Measurements from ENCODE around the gene CCNB1IP1. TPM values are rescaled to one million over a fixed set of nuclear protein-coding genes. Genes with fewer than 3 reads are reported as not detected.

CCNB1IP1 gene
- total RNA-seq, 3 donors from 2014 or later = 65.8 to 78.3 (median 65.9) TPM

GRCh38 chr14:20334017-20334416 is 938 bp upstream of the CCNB1IP1 start:
- no peak overlapping the region for H3K4me3 ChIP-seq
- intact Hi-C loops (cut with DNase I; ENCODE audit: low total_unique reads) = loop anchor here (10.0 kb wide), 1 partner anchor 1121 kb away; the partner anchor contains the start of gene CHD8
- no peaks in the 10 kb centered on the region for H3K4me1 ChIP-seq
- no peaks in the 10 kb centered on the region for H3K27me3 ChIP-seq
- TF ChIP-seq CTCF (IDR thresholded peaks at IDR 0.05) (no peak), POLR2AphosphoS5 (IDR thresholded peaks at IDR 0.05) (no peak), POLR2A (IDR thresholded peaks at IDR 0.05) (no peak)
- no peaks in the 10 kb centered on the region for H3K9me3 ChIP-seq
- H3K27ac ChIP-seq = no peak overlapping the region
- H3K36me3 ChIP-seq = no peaks in the 10 kb centered on the region
- no peak for DNase-seq (ENCODE audit: low spot score in 2 of 2)

- H3K4me1 ChIP-seq = no peaks in the 10 kb centered on the region
- H3K9me3 ChIP-seq = no peaks in the 10 kb centered on the region
- TF ChIP-seq CTCF (IDR thresholded peaks at IDR 0.05) (no peak), POLR2A (IDR thresholded peaks at IDR 0.05) (no peak), POLR2AphosphoS5 (IDR thresholded peaks at IDR 0.05) (no peak)
- H3K27me3 ChIP-seq = no peaks in the 10 kb centered on the region
- intact Hi-C loops (cut with DNase I; ENCODE audit: low total_unique reads) = loop anchor here (10.0 kb wide), 1 partner anchor 1121 kb away; the partner anchor contains the start of gene CHD8
- peak overlapping the region; percentile 47 to 70 (median 63) for H3K4me3 ChIP-seq
- peak overlapping the region; percentile 83 to 91 for H3K27ac ChIP-seq
- no peak for DNase-seq (ENCODE audit: low spot score in 2 of 2)
- H3K36me3 ChIP-seq = peaks cover 2% of the 10 kb centered on the region
Measured at GRCh38 chr14:20333494-20333841, 389 bp upstream of the CCNB1IP1 start.

GRCh38 chr14:20332431-20332787 is 670 bp downstream of the CCNB1IP1 start:
- Histone ChIP-seq H3K27me3 (no peaks in the 10 kb centered on the region), H3K9me3 (no peaks in the 10 kb centered on the region), H3K27ac (peak overlapping the region; percentile 83 to 91), H3K4me1 (no peaks in the 10 kb centered on the region), H3K36me3 (peaks cover 5% of the 10 kb centered on the region), H3K4me3 (peak overlapping the region; percentile 47 to 70 (median 63))
- intact Hi-C loops (cut with DNase I; ENCODE audit: low total_unique reads) = loop anchor here (10.0 kb wide), 1 partner anchor 1122 kb away; the partner anchor contains the start of gene CHD8
- no peak for DNase-seq (ENCODE audit: low spot score in 2 of 2)
- TF ChIP-seq POLR2A (IDR thresholded peaks at IDR 0.05) (no peak), POLR2AphosphoS5 (IDR thresholded peaks at IDR 0.05) (no peak), CTCF (IDR thresholded peaks at IDR 0.05) (no peak)

- H3K9me3 ChIP-seq = no peaks in the 10 kb centered on the region
- peaks cover 5% of the 10 kb centered on the region for H3K36me3 ChIP-seq
- H3K27ac ChIP-seq = no peak overlapping the region
- H3K4me3 ChIP-seq = no peak overlapping the region
- no peak for DNase-seq (ENCODE audit: low spot score in 2 of 2)
- intact Hi-C loops (cut with DNase I; ENCODE audit: low total_unique reads) = loop anchor here (10.0 kb wide), 1 partner anchor 1124 kb away; the partner anchor contains the start of gene CHD8
- no peaks in the 10 kb centered on the region for H3K27me3 ChIP-seq
- TF ChIP-seq POLR2AphosphoS5 (IDR thresholded peaks at IDR 0.05) (no peak), POLR2A (IDR thresholded peaks at IDR 0.05) (no peak), CTCF (IDR thresholded peaks at IDR 0.05) (no peak)
- no peaks in the 10 kb centered on the region for H3K4me1 ChIP-seq
Measured at GRCh38 chr14:20331053-20331613, 1.9 kb downstream of the CCNB1IP1 start.

- H3K36me3 ChIP-seq = peaks cover 5% of the 10 kb centered on the region
- TF ChIP-seq CTCF (IDR thresholded peaks at IDR 0.05) (no peak), POLR2AphosphoS5 (IDR thresholded peaks at IDR 0.05) (no peak), POLR2A (IDR thresholded peaks at IDR 0.05) (no peak)
- no peaks in the 10 kb centered on the region for H3K27me3 ChIP-seq
- intact Hi-C loops (cut with DNase I; ENCODE audit: low total_unique reads) = no loop called here
- DNase-seq (ENCODE audit: low spot score in 2 of 2) = no peak
- H3K9me3 ChIP-seq = no peaks in the 10 kb centered on the region
- no peak overlapping the region for H3K4me3 ChIP-seq
- H3K27ac ChIP-seq = no peak overlapping the region
- no peaks in the 10 kb centered on the region for H3K4me1 ChIP-seq
Measured at GRCh38 chr14:20329355-20329754, 3.7 kb downstream of the CCNB1IP1 start.

All from breast epithelium (tissue), 4 donors.